SU-DHL-6 (cell line): ENCODE measurements around the gene TMEM40.
"Not testable (repeated sequence)": the region's sequence is repeated elsewhere in the genome, so short reads cannot be mapped to it uniquely, and the experiment has no call there.

Source experiments
- H2AFZ ChIP-seq: fragments of 200-600 bp; sonication (generic); 2 replicates; pipeline ENCODE4 v1.6.1; 2014; ENCODE audit warnings: low read depth, mild to moderate bottlenecking, moderate library complexity, mixed read lengths, antibody characterized with exemption, low read length; ENCODE audit not compliant: severe bottlenecking
- H3F3A ChIP-seq: fragments of 200-600 bp; shearing (Covaris generic); 2 replicates; pipeline ENCODE4 v1.6.0; 2016; ENCODE audit warnings: antibody characterized with exemption, mild to moderate bottlenecking; ENCODE audit not compliant: insufficient read depth
- H3K27ac ChIP-seq: fragments of 200-600 bp; sonication (generic); 2 replicates; pipeline ENCODE4 v1.5.1; 2016; ENCODE audit warnings: low read depth, mild to moderate bottlenecking, low read length, moderate library complexity, mixed read lengths
- H3K27me3 ChIP-seq: fragments of 200-600 bp; sonication (generic), shearing (Covaris generic); 2 replicates; pipeline ENCODE4 v1.6.0; 2014; ENCODE audit warnings: mild to moderate bottlenecking, low read length
- H3K36me3 ChIP-seq: fragments of 200-600 bp; sonication (generic); 2 replicates; pipeline ENCODE4 v1.6.1; 2014; ENCODE audit warnings: mild to moderate bottlenecking, low read length, mixed read lengths
- H3K4me2 ChIP-seq: fragments of 300-600, 200-600 bp; shearing (Covaris generic), sonication (generic); 2 replicates; pipeline ENCODE4 v1.6.0; 2014; ENCODE audit warnings: low read length, low read depth, mild to moderate bottlenecking; ENCODE audit not compliant: poor library complexity, severe bottlenecking
- H3K4me3 ChIP-seq: fragments of 200-600 bp; sonication (generic); 2 replicates; pipeline ENCODE4 v1.5.1; 2014; ENCODE audit warnings: antibody characterized with exemption, low read length, mild to moderate bottlenecking, mixed read lengths; ENCODE audit not compliant: insufficient read depth, poor library complexity, severe bottlenecking
- H3K79me2 ChIP-seq: fragments of 200-600 bp; sonication (generic); 2 replicates; pipeline ENCODE4 v1.6.1; 2014; ENCODE audit warnings: mild to moderate bottlenecking, low read length, moderate library complexity; ENCODE audit not compliant: insufficient read depth
- H3K9ac ChIP-seq: fragments of 200-600 bp; sonication (generic); 2 replicates; pipeline ENCODE4 v1.7.0; 2014; ENCODE audit warnings: mild to moderate bottlenecking, low read length
- H3K9me2 ChIP-seq: fragments of 200-600 bp; sonication (generic); replicated peaks from 2 replicates; pipeline ENCODE4 v1.6.1; 2014; ENCODE audit warnings: low read length; ENCODE audit not compliant: insufficient read depth
- H3K9me3 ChIP-seq: fragments of 200-600 bp; sonication (generic); 2 replicates; pipeline ENCODE4 v1.6.1; 2014; ENCODE audit warnings: low read length, mixed read lengths; ENCODE audit not compliant: insufficient read depth
- H4K20me1 ChIP-seq: fragments of 200-600 bp; sonication (generic); 2 replicates; pipeline ENCODE4 v1.6.1; 2014; ENCODE audit warnings: low read depth, mild to moderate bottlenecking, antibody characterized with exemption, low read length, moderate library complexity, mixed read lengths
- EZH2phosphoT487 ChIP-seq: fragments of 200-600 bp; sonication (generic), shearing (Covaris generic); conservative IDR thresholded peaks from 2 replicates; pipeline ENCODE4 v1.6.1; 2018; ENCODE audit warnings: mild to moderate bottlenecking, antibody characterized with exemption, low read length, moderate library complexity, mixed read lengths
- TF ChIP-seq, protein P1 (sequence below): fragments of 200-600 bp; sonication (generic); IDR thresholded peaks from one replicate; pipeline ENCODE4 v1.5.1; 2017; ENCODE audit warnings: antibody characterized with exemption, mild to moderate bottlenecking, low read length, moderate library complexity; ENCODE audit not compliant: insufficient read depth, poor library complexity, severe bottlenecking

The TMEM40 gene

DNA sequence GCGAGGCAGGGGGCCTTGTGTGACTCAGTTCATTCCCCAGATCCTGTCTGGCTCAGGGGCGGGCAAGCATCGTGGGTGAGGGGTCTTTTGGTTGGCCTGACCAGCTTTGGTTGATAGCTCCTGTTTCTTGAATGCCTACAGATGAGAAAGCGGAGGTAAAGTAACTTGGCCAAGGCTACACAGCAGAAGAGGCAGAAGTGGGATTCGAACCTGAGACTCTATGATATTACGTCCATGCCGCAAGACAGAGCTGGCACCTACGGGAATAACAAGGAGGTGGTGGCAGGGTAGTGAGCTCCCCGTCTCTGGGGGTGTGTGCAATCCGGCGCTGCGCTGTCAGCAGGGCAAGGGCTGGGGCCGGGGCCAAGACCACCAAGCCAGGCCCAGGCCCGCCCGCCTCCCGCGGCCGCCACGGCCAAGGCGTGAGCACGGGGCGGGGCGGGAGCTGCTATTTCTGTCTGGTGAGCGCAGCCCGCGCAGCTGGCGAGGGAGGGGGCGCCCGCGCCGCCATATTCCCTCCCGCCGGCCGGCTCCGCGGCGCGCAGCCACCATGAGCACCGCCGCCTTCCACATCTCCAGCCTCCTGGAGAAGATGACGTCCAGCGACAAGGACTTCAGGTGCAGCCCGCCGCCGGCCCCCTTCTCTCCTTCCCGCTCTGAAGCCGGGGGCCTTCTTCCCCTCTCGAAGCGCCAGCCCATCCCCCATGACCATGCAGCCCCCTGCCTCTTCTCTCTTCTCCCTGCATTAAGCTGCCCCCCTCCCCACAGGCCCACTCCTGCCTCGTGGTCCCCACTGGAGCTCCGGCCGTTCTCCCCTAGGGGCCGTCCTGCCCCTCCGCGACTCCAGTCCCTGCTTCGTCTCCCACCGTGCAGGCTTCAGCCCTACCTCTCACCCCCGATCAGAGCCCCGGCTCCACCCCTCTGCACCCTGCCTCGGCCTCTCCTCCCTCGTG is 37.4 kb upstream of the TMEM40 start, which contains the start of gene CAND2:
TSS of gene CAND2 (plus strand) at position 510 of the 953 bp plus-strand sequence. CDS start at position 551, 41 bp downstream.
- H3K9me3 ChIP-seq = no peaks in the 10 kb centered on the region
- H3K27ac ChIP-seq = no peak within 1 kb of the TSS
- 0 out of 2 replicates have a peak, but pooled peaks cover 3% of the 10 kb centered on the region for H3F3A ChIP-seq
- peak within 1 kb of the TSS; percentile 24 for H2AFZ ChIP-seq
- H3K4me2 ChIP-seq = peak within 1 kb of the TSS; percentile 35
- no peaks in the 10 kb centered on the region for H3K9me2 ChIP-seq
- no peaks in the 10 kb centered on the region for H3K27me3 ChIP-seq
- H3K9ac ChIP-seq = peak within 1 kb of the TSS; percentile 28; the same call in 1 of the 2 replicates
- H4K20me1 ChIP-seq = no peaks in the 10 kb centered on the region
- no peaks in the 10 kb centered on the region for H3K79me2 ChIP-seq
- TF ChIP-seq, protein P1, sequence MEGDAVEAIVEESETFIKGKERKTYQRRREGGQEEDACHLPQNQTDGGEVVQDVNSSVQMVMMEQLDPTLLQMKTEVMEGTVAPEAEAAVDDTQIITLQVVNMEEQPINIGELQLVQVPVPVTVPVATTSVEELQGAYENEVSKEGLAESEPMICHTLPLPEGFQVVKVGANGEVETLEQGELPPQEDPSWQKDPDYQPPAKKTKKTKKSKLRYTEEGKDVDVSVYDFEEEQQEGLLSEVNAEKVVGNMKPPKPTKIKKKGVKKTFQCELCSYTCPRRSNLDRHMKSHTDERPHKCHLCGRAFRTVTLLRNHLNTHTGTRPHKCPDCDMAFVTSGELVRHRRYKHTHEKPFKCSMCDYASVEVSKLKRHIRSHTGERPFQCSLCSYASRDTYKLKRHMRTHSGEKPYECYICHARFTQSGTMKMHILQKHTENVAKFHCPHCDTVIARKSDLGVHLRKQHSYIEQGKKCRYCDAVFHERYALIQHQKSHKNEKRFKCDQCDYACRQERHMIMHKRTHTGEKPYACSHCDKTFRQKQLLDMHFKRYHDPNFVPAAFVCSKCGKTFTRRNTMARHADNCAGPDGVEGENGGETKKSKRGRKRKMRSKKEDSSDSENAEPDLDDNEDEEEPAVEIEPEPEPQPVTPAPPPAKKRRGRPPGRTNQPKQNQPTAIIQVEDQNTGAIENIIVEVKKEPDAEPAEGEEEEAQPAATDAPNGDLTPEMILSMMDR = no peak
- no peak for TF ChIP-seq EZH2phosphoT487
- H3K36me3 ChIP-seq = no peaks in the 10 kb centered on the region
- H3K4me3 ChIP-seq = no peak within 1 kb of the TSS

DNA sequence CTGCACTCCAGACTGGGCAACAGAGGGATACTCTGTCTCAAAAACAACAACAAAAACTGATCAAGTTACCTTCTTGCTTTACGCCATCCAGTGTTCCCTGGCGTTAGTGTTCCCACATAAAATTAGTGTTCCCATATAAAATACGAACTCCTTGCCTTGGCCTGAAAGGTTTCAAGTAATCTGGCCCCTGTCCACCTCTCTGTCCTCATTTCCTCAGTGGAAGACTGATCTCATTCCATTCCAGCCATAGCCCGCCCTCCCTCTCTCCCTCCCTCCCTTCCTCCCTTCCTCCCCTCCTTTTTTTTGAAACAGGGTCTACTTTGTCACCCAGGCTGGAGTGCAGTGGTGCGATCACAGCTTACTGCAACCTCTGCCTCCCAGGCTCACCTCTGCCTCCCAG is 34.6 kb upstream of the TMEM40 start:
- Histone ChIP-seq H3K36me3 (no peaks in the 10 kb centered on the region), H4K20me1 (no peaks in the 10 kb centered on the region), H3K79me2 (no peaks in the 10 kb centered on the region), H3F3A (0 out of 2 replicates have a peak, but pooled peaks cover 3% of the 10 kb centered on the region), H3K4me2 (no peak overlapping the region), H3K27me3 (no peaks in the 10 kb centered on the region), H3K4me3 (no peak overlapping the region), H3K9me2 (no peaks in the 10 kb centered on the region), H3K27ac (no peak overlapping the region), H2AFZ (no peak overlapping the region), H3K9ac (no peak overlapping the region), H3K9me3 (no peaks in the 10 kb centered on the region)
- no peak for TF ChIP-seq EZH2phosphoT487
- TF ChIP-seq, protein P1 = no peak

DNA sequence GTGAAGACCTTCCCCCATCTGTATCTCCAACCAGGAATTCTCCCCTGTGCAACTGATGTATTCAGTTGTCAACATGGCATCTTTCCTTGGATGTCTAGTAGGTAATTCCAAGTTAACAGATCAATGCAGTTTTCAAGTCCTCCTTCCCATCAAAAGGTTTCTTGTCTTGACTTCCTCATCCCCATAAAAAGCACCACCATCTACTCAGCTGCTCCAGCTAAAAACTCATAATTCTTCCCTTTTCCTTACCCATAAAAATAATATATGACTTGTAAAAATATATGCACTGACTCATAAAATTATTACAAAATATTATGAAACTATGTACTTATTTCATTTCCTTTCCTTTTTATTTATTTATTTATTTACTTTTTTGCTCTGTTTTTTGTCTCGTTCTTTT is 32.4 kb upstream of the TMEM40 start:
- no peaks in the 10 kb centered on the region for H3F3A ChIP-seq
- H3K4me3 ChIP-seq = no peak overlapping the region
- no peaks in the 10 kb centered on the region for H3K9me3 ChIP-seq
- no peak overlapping the region for H2AFZ ChIP-seq
- no peaks in the 10 kb centered on the region for H3K27me3 ChIP-seq
- no peak overlapping the region for H3K9ac ChIP-seq
- H3K9me2 ChIP-seq = no peaks in the 10 kb centered on the region
- H4K20me1 ChIP-seq = no peaks in the 10 kb centered on the region
- H3K79me2 ChIP-seq = no peaks in the 10 kb centered on the region
- TF ChIP-seq EZH2phosphoT487 = no peak
- TF ChIP-seq, protein P1 = no peak
- no peak overlapping the region for H3K4me2 ChIP-seq
- H3K27ac ChIP-seq = no peak overlapping the region
- no peaks in the 10 kb centered on the region for H3K36me3 ChIP-seq

DNA sequence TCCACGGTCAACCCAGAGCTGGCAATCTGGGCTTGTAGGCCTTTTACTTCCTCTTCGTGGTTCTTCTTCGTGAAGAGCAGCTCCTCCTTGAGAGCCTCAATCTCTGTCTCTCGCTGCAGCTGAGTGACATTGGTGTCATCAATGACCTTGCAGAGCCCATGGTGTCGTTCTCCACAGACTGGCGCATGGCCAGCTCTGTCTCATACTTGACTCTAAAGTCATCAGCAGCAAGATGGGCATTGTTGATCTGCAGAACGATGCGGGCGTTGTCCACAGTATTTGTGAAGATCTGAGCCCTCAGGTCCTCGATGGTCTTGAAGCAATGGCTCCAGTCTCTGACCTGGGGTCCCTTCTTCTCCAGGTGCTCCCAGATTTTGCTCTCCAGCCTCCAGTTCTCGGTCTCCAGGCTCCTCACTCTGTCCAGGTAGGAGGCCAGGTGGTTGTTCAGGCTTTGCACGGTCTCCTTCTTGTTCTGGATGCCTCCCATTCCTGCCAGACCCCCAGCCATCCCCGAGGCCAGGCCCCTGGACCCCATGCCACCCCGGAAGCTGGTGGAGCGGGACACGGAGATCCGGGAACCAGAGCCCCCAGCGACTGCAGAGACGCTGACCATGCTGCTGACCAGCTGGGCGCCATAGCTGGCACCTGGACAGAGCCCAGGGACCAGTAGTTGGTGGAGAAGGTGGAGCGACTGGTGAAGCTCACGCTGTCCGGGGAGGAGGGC is 29.1 kb upstream of the TMEM40 start:
- H3K79me2 ChIP-seq, H3K27me3 ChIP-seq, H3F3A ChIP-seq, H2AFZ ChIP-seq, H3K4me2 ChIP-seq, H3K9ac ChIP-seq, H4K20me1 ChIP-seq, H3K27ac ChIP-seq, H3K4me3 ChIP-seq, H3K9me3 ChIP-seq, H3K36me3 ChIP-seq, H3K9me2 ChIP-seq: not testable (repeated sequence)
